Panc1 (cell line): ENCODE results near the gene SLC25A31.

ENCODE experiments used
- POLR2AphosphoS5 ChIP-seq: IDR thresholded peaks from 2 replicates; pipeline ENCODE4 v1.6.1; 2012; ENCODE audit warnings: mild to moderate bottlenecking, low read depth, low read length, moderate library complexity
- TCF7L2 ChIP-seq: IDR thresholded peaks from 2 replicates; pipeline ENCODE4 v1.6.1; 2011; ENCODE audit warnings: mild to moderate bottlenecking, low read depth, low read length, inconsistent platforms
- TF ChIP-seq, protein P1 (sequence below): fragments of 450-650 bp; IDR thresholded peaks from 2 replicates; pipeline ENCODE4 v1.5.1; 2017; ENCODE audit warnings: mild to moderate bottlenecking
- TF ChIP-seq, protein P2 (sequence below), 2 experiments: IDR thresholded peaks; 2 replicates each; pipeline ENCODE4 v1.6.1; 2011 to 2012; ENCODE audit warnings: low read depth in 2 of 2, control low read depth in 1 of 2, low read length in 1 of 2, mild to moderate bottlenecking in 1 of 2, moderate library complexity in 1 of 2; ENCODE audit not compliant: insufficient read depth in 1 of 2

DNA sequence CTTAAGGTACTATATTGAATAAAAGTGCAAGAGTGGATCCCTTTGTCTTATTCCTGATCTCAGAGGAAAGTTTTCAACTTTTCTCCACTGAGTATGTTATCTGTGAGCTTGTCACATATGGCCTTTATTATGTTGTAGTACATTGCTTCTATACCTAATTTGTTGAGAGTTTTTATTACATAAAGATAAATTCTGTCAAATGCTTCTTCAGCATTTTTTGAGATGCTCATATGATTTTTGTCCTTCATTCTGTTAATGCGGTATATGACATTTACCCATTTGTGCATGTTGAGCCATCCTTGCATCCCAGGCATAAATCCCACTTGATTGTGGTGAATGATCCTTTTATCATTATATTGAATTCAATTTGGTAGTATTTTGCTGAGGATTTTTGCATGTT lies 11.0 kb downstream of the SLC25A31 start:
- TF ChIP-seq, protein P1, sequence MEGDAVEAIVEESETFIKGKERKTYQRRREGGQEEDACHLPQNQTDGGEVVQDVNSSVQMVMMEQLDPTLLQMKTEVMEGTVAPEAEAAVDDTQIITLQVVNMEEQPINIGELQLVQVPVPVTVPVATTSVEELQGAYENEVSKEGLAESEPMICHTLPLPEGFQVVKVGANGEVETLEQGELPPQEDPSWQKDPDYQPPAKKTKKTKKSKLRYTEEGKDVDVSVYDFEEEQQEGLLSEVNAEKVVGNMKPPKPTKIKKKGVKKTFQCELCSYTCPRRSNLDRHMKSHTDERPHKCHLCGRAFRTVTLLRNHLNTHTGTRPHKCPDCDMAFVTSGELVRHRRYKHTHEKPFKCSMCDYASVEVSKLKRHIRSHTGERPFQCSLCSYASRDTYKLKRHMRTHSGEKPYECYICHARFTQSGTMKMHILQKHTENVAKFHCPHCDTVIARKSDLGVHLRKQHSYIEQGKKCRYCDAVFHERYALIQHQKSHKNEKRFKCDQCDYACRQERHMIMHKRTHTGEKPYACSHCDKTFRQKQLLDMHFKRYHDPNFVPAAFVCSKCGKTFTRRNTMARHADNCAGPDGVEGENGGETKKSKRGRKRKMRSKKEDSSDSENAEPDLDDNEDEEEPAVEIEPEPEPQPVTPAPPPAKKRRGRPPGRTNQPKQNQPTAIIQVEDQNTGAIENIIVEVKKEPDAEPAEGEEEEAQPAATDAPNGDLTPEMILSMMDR = no peak
- TF ChIP-seq POLR2AphosphoS5 (no peak), TCF7L2 (no peak)
- TF ChIP-seq, protein P2, sequence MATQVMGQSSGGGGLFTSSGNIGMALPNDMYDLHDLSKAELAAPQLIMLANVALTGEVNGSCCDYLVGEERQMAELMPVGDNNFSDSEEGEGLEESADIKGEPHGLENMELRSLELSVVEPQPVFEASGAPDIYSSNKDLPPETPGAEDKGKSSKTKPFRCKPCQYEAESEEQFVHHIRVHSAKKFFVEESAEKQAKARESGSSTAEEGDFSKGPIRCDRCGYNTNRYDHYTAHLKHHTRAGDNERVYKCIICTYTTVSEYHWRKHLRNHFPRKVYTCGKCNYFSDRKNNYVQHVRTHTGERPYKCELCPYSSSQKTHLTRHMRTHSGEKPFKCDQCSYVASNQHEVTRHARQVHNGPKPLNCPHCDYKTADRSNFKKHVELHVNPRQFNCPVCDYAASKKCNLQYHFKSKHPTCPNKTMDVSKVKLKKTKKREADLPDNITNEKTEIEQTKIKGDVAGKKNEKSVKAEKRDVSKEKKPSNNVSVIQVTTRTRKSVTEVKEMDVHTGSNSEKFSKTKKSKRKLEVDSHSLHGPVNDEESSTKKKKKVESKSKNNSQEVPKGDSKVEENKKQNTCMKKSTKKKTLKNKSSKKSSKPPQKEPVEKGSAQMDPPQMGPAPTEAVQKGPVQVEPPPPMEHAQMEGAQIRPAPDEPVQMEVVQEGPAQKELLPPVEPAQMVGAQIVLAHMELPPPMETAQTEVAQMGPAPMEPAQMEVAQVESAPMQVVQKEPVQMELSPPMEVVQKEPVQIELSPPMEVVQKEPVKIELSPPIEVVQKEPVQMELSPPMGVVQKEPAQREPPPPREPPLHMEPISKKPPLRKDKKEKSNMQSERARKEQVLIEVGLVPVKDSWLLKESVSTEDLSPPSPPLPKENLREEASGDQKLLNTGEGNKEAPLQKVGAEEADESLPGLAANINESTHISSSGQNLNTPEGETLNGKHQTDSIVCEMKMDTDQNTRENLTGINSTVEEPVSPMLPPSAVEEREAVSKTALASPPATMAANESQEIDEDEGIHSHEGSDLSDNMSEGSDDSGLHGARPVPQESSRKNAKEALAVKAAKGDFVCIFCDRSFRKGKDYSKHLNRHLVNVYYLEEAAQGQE (IDR thresholded peaks at IDR 0.05; ENCODE audit: insufficient read depth in 1 of 2, low read depth in 2 of 2, low read length in 1 of 2) = no peak
